Tibial nerve (tissue), 4 donors: Measurements from ENCODE around the gene XPOT. TPM values are rescaled to one million over a fixed set of nuclear protein-coding genes. Genes with fewer than 3 reads are reported as not detected.

Source experiments
- DNase-seq, 2 donors: peaks; one replicate each; pipeline ENCODE4 v3.0.0-alpha.2; 2019; ENCODE audit warnings: low spot score in 2 of 2
- H3K27ac ChIP-seq, 4 donors: fragments of 200-600 bp; sonication (generic) in 3 of 4; one replicate each; pipeline ENCODE4 v1.5.1; 2017 to 2019; ENCODE audit warnings: mild to moderate bottlenecking in 1 of 4
- H3K27me3 ChIP-seq, 2 donors: fragments of 200-600 bp; sonication (generic) in 1 of 2; one replicate each; pipeline versions ENCODE4 v1.5.1 to v1.6.0; 2017 to 2019
- H3K36me3 ChIP-seq, 3 donors: fragments of 200-600 bp; sonication (generic); one replicate each; pipeline ENCODE4 v1.5.1; 2018 to 2019
- H3K4me1 ChIP-seq, 4 donors: fragments of 200-600 bp; sonication (generic) in 3 of 4; one replicate each; pipeline ENCODE4 v1.5.1; 2017 to 2019
- H3K4me3 ChIP-seq, 4 donors: fragments of 200-600 bp; sonication (generic) in 3 of 4; one replicate each; pipeline ENCODE4 v1.5.1; 2017 to 2019; ENCODE audit warnings: mild to moderate bottlenecking in 1 of 4, moderate library complexity in 1 of 4
- H3K9me3 ChIP-seq, 4 donors: fragments of 200-600 bp; sonication (generic) in 3 of 4; one replicate each; pipeline ENCODE4 v1.5.1; 2017 to 2019
- EP300 ChIP-seq, 2 donors: sonication (generic); formaldehyde crosslinking; IDR thresholded peaks; one replicate each; pipeline ENCODE4 v1.6.1; 2017; ENCODE audit warnings: antibody characterized with exemption in 2 of 2, mild to moderate bottlenecking in 1 of 2
- POLR2A ChIP-seq, 2 donors: fragments of 450-650 bp; IDR thresholded peaks; one replicate each; pipeline ENCODE4 v1.6.1; 2017; ENCODE audit warnings: antibody characterized with exemption in 2 of 2, mild to moderate bottlenecking in 2 of 2, moderate library complexity in 2 of 2
- WGBS, 2 donors: methylation state at CpG; one replicate each; pipeline ENCODE4 v1.1.5; 2018; 5-methylcytosine and 5-hydroxymethylcytosine counted together
- total RNA-seq, 4 donors: library from RNA; depleted of rRNA; stranded (reverse); fragments of >200 nt; gene quantifications; one replicate each; pipeline ENCODE4 v1.1.0, GENCODE V29; 2016
- TF ChIP-seq, protein P1 (sequence below), 5 experiments: fragments of 200-600 bp in 3 of 5; fragments of 450-650 bp in 2 of 5; sonication (generic) in 3 of 5; IDR thresholded peaks; one replicate each; pipeline ENCODE4 v1.5.1; 2016 to 2019; ENCODE audit warnings: antibody characterized with exemption in 5 of 5, mild to moderate bottlenecking in 3 of 5, moderate library complexity in 2 of 5

The XPOT gene
- total RNA-seq, 4 donors from 2014 or later: 42.6 to 53.3 (median 45.3) TPM

DNA sequence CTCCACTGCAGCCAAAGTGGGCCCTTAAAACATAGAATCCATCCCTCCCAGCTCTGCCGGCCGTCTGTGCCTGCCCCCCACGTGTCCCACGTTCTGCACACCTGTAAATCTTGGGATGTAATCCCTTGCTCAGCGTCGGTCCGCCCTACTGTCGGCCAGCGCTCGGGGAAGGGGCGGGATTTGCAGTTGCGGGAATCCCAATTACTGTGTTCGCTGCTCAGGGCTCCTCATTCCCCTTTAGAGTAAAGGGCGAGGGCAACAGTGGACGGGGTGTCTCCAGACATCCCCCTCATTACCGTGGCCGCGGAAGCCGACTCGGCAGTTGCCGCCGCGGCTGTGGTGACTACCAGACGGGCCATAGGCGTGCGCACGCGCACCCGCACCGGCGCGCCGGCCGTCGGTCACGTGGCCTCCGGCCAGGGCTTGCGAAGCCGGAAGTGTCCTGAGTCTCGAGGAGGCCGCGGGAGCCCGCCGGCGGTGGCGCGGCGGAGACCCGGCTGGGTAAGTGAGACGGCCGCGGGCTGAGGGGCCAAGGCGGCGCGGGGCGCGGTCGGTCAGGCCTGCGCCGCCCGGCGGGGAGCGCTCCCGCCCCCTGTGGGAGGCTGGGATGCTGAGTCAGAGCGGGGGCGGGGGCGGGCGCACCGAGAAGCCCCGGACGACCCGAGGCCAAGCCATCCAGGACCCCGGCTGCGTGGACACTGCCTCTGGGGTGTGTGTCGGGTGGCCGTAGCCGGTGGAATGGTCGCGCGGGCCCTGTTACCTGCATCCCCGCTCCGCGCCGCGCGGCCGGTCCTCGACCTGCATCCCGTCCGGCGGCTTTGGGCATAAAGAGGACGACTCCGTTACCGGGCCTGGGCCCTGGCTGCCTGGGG, 47.7 kb downstream of the XPOT start, which contains the start of gene TBK1:
TSS of gene TBK1 (plus strand) at position 434 of the 872 bp plus-strand sequence. CDS start 3,751 bp downstream, outside the sequence.
- peak in 1 of 2 donors; percentile 81 for TF ChIP-seq EP300 (IDR thresholded peaks at IDR 0.05)
- TF ChIP-seq, protein P1, sequence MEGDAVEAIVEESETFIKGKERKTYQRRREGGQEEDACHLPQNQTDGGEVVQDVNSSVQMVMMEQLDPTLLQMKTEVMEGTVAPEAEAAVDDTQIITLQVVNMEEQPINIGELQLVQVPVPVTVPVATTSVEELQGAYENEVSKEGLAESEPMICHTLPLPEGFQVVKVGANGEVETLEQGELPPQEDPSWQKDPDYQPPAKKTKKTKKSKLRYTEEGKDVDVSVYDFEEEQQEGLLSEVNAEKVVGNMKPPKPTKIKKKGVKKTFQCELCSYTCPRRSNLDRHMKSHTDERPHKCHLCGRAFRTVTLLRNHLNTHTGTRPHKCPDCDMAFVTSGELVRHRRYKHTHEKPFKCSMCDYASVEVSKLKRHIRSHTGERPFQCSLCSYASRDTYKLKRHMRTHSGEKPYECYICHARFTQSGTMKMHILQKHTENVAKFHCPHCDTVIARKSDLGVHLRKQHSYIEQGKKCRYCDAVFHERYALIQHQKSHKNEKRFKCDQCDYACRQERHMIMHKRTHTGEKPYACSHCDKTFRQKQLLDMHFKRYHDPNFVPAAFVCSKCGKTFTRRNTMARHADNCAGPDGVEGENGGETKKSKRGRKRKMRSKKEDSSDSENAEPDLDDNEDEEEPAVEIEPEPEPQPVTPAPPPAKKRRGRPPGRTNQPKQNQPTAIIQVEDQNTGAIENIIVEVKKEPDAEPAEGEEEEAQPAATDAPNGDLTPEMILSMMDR (IDR thresholded peaks at IDR 0.05): peak in 4 of 5 experiments; percentile 13 to 54 (median 22)
- TF ChIP-seq POLR2A (IDR thresholded peaks at IDR 0.05): peak; percentile 65 to 85
- peaks cover 0 to 23% (median 0%) of the 10 kb centered on the region in 3 donors for H3K36me3 ChIP-seq
- peak; percentile 79 to 82 for DNase-seq
- WGBS, 2 donors: 0% methylated on average over 38 to 42 of the region's 94 CpGs
- H3K27ac ChIP-seq: peak within 1 kb of the TSS; percentile 91 to 97 (median 94)
- H3K27me3 ChIP-seq: no peaks in the 10 kb centered on the region
- peaks cover 0 to 26% (median 10%) of the 10 kb centered on the region in 4 donors for H3K4me1 ChIP-seq
- peak within 1 kb of the TSS; percentile 68 to 97 (median 94) for H3K4me3 ChIP-seq
- no peaks in the 10 kb centered on the region for H3K9me3 ChIP-seq

DNA sequence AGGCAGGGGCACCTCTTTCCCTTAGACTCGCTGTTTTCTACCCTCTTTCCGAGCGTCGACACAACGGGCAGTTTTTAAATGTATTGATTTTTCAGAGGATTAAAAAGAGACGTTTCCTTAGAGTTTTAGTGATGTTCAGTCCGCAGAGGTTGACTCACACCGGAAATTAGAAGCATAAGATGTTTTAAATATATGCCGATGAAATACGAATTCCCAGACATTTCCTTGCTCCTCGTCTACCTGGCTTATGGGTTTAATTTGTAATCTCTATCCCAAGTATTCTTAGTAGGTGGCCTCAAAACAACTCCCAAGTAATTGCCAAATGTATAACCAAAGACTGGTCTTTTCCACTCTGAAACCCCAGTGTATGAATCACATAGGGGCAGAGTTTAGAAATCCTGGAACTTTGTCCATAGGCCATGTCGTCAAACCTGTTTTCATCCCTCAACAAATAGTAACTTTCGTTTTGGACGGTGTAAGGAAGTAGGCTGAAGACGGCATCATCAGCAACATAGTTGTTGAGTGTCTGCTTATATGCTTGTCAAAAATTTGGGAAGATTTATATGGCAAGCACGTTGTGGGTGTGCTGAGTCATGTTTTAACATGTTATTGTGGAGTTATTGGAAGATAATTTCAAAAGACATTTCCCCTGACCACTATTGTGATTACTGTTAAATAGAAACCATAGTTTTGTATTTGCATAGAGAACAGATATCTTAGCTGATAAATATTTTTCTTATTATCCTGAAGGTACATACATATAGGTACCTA, 48.6 kb downstream of the XPOT start:
- Histone ChIP-seq H3K4me3 (peak overlapping the region; percentile 68 to 97 (median 94)), H3K4me1 (peaks cover 0 to 26% (median 13%) of the 10 kb centered on the region in 4 donors), H3K9me3 (no peaks in the 10 kb centered on the region), H3K27me3 (no peaks in the 10 kb centered on the region), H3K27ac (peak overlapping the region; percentile 91 to 97 (median 94)), H3K36me3 (peaks cover 0 to 15% (median 0%) of the 10 kb centered on the region in 3 donors)
- TF ChIP-seq POLR2A (IDR thresholded peaks at IDR 0.05): no peak
- peak in 1 of 2 donors; percentile 24 for TF ChIP-seq EP300 (IDR thresholded peaks at IDR 0.05)
- peak in 1 of 2 donors; percentile 12 for DNase-seq
- 1% methylated on average over 16 of the region's 16 CpGs for WGBS, 2 donors

DNA sequence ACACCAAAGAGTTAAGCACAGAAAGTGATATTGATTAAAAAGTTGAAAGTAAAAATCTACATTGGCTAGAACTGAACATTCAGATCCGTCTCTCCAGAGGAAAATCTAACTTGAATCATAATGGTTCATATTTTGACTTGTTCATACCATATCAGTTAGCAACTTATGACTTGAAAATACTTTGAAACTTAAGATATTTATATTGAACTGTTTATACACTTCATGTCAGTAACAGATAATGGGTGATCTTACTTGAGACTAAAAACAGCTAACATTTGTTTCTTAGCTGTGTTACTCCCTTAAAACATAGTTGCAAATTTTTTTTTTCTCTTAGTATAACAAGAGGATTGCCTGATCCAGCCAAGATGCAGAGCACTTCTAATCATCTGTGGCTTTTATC, 51.3 kb downstream of the XPOT start:
- H3K4me1 ChIP-seq: peaks cover 0 to 42% (median 24%) of the 10 kb centered on the region in 4 donors
- no peaks in the 10 kb centered on the region for H3K27me3 ChIP-seq
- no peak overlapping the region for H3K27ac ChIP-seq
- no peak overlapping the region for H3K4me3 ChIP-seq
- H3K9me3 ChIP-seq: no peaks in the 10 kb centered on the region
- H3K36me3 ChIP-seq: peaks cover 0 to 8% (median 0%) of the 10 kb centered on the region in 3 donors
- WGBS, 2 donors: 60 to 78% methylated on average over 1 of the region's 1 CpG
- no peak for DNase-seq
- TF ChIP-seq, protein P1 (IDR thresholded peaks at IDR 0.05): no peak
- TF ChIP-seq POLR2A (IDR thresholded peaks at IDR 0.05) (no peak), EP300 (IDR thresholded peaks at IDR 0.05) (no peak)

DNA sequence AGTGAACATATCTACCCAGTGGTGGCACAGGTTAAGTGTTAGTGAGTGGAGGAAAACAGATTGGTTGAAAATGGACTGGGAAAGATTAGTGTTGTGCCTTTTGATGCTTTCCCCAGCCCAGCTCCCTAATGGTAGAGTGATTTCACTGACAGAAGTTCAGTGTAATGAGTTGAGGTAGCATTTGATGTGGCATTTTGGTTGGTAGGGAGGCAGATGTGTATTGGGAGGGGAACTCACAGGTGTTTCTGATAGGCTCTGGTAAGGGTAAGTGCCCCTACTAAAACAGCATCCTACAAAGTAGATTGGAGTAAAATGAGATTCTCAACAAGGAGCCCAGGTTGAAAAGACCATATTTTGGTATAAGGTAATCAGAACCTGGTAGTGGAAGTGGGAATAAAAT, 51.9 kb downstream of the XPOT start:
- DNase-seq: no peak
- H3K4me3 ChIP-seq: no peak overlapping the region
- peaks cover 0 to 11% (median 0%) of the 10 kb centered on the region in 3 donors for H3K36me3 ChIP-seq
- no peak for TF ChIP-seq POLR2A (IDR thresholded peaks at IDR 0.05)
- TF ChIP-seq, protein P1 (IDR thresholded peaks at IDR 0.05): no peak
- TF ChIP-seq EP300 (IDR thresholded peaks at IDR 0.05): no peak
- no peaks in the 10 kb centered on the region for H3K9me3 ChIP-seq
- no peaks in the 10 kb centered on the region for H3K27me3 ChIP-seq
- H3K4me1 ChIP-seq: peaks cover 0 to 36% (median 22%) of the 10 kb centered on the region in 4 donors
- no peak overlapping the region for H3K27ac ChIP-seq

DNA sequence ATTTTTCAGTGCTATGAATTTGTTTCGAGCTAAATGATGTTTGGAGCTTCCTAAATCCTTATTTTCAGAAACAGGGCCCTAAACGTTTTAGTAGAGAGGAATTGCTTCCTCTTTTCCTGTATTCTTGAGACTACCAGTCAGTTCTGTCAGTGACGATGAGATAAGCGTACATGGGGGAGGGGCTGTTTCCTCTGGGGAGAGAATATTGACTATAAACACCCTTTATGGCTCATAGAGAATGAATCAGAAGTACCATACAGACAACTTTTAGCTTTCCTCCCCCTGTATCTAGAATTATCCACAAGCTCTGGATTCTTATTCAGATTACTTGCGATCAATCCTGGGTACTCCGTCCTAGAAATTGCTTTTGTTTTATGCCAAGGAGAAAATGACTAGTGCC, 52.8 kb downstream of the XPOT start:
- no peak for DNase-seq
- peaks cover 0 to 38% (median 20%) of the 10 kb centered on the region in 4 donors for H3K4me1 ChIP-seq
- TF ChIP-seq POLR2A (IDR thresholded peaks at IDR 0.05) (no peak), EP300 (IDR thresholded peaks at IDR 0.05) (no peak)
- TF ChIP-seq, protein P1 (IDR thresholded peaks at IDR 0.05): no peak

More for the DNA sequence above, 52.8 kb downstream of the XPOT start:
- H3K36me3 ChIP-seq: peaks cover 0 to 13% (median 0%) of the 10 kb centered on the region in 3 donors
- no peak overlapping the region for H3K4me3 ChIP-seq
- H3K9me3 ChIP-seq: no peaks in the 10 kb centered on the region
- no peaks in the 10 kb centered on the region for H3K27me3 ChIP-seq
- WGBS, 2 donors: 60 to 63% methylated on average over 6 of the region's 6 CpGs
- peak overlapping the region in 1 of 4 donors; percentile 2 for H3K27ac ChIP-seq
